Kidney (tissue), 14 donors: ENCODE data around the gene DERL2. TPM values are rescaled to one million over a fixed set of nuclear protein-coding genes. Genes with fewer than 3 reads are reported as not detected.

Source experiments
- DNase-seq, 5 donors: peaks; one replicate each; pipeline ENCODE4 v3.0.0-alpha.2; 2013 to 2020
- FAIRE-seq: peaks from 2 replicates; lab custom pipeline; 2012; peaks lifted over from hg19 to GRCh38; lab: Jason Lieb, UNC
- H3K27ac ChIP-seq, 2 donors: one replicate each; pipeline ENCODE4 v1.7.0; 2013; ENCODE audit warnings: low read depth in 2 of 2, low read length in 2 of 2, inconsistent platforms in 1 of 2
- H3K27me3 ChIP-seq: one replicate; pipeline ENCODE4 v1.7.1; 2013; ENCODE audit warnings: low read length, inconsistent platforms; ENCODE audit not compliant: control insufficient read depth, insufficient read depth
- H3K36me3 ChIP-seq, 3 donors: one replicate each; pipeline versions ENCODE4 v1.7.0 to v1.7.1; 2013; ENCODE audit warnings: low read length in 3 of 3, control low read depth in 1 of 3, inconsistent platforms in 1 of 3; ENCODE audit not compliant: insufficient read depth in 3 of 3, control insufficient read depth in 2 of 3
- H3K4me1 ChIP-seq, 3 donors: one replicate each; pipeline versions ENCODE4 v1.7.0 to v1.7.1; 2013; ENCODE audit warnings: low read length in 3 of 3, inconsistent platforms in 1 of 3, low read depth in 1 of 3; ENCODE audit not compliant: control insufficient read depth in 2 of 3, insufficient read depth in 2 of 3
- H3K4me3 ChIP-seq, 3 donors: one replicate each; pipeline versions ENCODE4 v1.7.0 to v1.8.1; 2013; ENCODE audit warnings: low read length in 3 of 3, control low read depth in 1 of 3, inconsistent platforms in 1 of 3
- H3K9ac ChIP-seq, 3 donors: one replicate each; pipeline versions ENCODE4 v1.7.0 to v1.7.1; 2013; ENCODE audit warnings: low read length in 3 of 3, control low read depth in 1 of 3, inconsistent platforms in 1 of 3
- H3K9me3 ChIP-seq, 3 donors: one replicate each; pipeline versions ENCODE4 v1.7.0 to v1.7.1; 2013; ENCODE audit warnings: low read length in 3 of 3, control low read depth in 1 of 3, inconsistent platforms in 1 of 3; ENCODE audit not compliant: control insufficient read depth in 2 of 3, insufficient read depth in 1 of 3
- CTCF ChIP-seq: IDR thresholded peaks from 3 replicates; pipeline ENCODE4 v1.5.1; 2012; ENCODE audit warnings: mild to moderate bottlenecking, moderate library complexity, borderline replicate concordance; ENCODE audit not compliant: insufficient read depth; ENCODE audit errors: extremely low read depth
- intact Hi-C: fragments of 100-400 bp; cut with DNase I; formaldehyde crosslinking; loops from one replicate; pipeline ENCODE4 v1.11.1; 2022
- polyA plus RNA-seq: library from polyadenylated mRNA; stranded (reverse); fragments of 350-450 nt; fragmentation: Illumina TruSeq; extraction: RNeasy Lipid Tissue Mini Kit (QIAGEN cat#74804); gene quantifications from one replicate; pipeline ENCODE4 v1.2.3, GENCODE V29; 2014; ENCODE audit warnings: low read depth, low replicate concordance; ENCODE audit not compliant: insufficient read depth
- total RNA-seq: library from RNA; stranded (reverse); fragmentation: NEBNext Ultra II Directional; extraction: Animal tissue kit (Norgen Biotek cat#: 25700); gene quantifications from one replicate; pipeline ENCODE4 v1.2.1, GENCODE V29; 2021
- donor health status: control.
- donor health status: control.
- donor health status: control.
- donor health status: control.
- donor health status: control.
- donor health status: DM: yes; HTN: yes; CAD: no.
- donor health status: Normal renal cell carcinoma (clear cell type).

The DERL2 gene
- total and polyA plus RNA-seq, 2 donors from 2014 or later, result 71.5 to 96.0 TPM

GRCh38 chr17:5523249-5523648 lies 37.3 kb upstream of the DERL2 start:
- Histone ChIP-seq H3K9ac (no peak overlapping the region), H3K9me3 (no peaks in the 10 kb centered on the region), H3K27me3 (no peaks in the 10 kb centered on the region), H3K27ac (no peak overlapping the region), H3K36me3 (no peaks in the 10 kb centered on the region), H3K4me1 (peaks cover 0 to 3% (median 0%) of the 10 kb centered on the region in 3 donors), H3K4me3 (no peak overlapping the region)
- DNase-seq (no peak), FAIRE-seq (no peak)
- intact Hi-C loops, result no loop called here
- TF ChIP-seq CTCF, result no peak

- Histone ChIP-seq H3K36me3 (no peaks in the 10 kb centered on the region), H3K27ac (no peak overlapping the region), H3K9ac (no peak overlapping the region), H3K9me3 (no peaks in the 10 kb centered on the region), H3K4me3 (no peak overlapping the region), H3K27me3 (no peaks in the 10 kb centered on the region), H3K4me1 (peaks cover 0 to 2% (median 0%) of the 10 kb centered on the region in 3 donors)
- no peak for TF ChIP-seq CTCF
- FAIRE-seq, result no peak
- intact Hi-C loops, result no loop called here
- DNase-seq, result no peak
Measured at GRCh38 chr17:5522476-5522875, 36.5 kb upstream of the DERL2 start.

- H3K36me3 ChIP-seq, result no peaks in the 10 kb centered on the region
- no peaks in the 10 kb centered on the region for H3K4me1 ChIP-seq
- no peaks in the 10 kb centered on the region for H3K9me3 ChIP-seq
- no peak overlapping the region for H3K27ac ChIP-seq
- no peak overlapping the region for H3K4me3 ChIP-seq
- no peaks in the 10 kb centered on the region for H3K27me3 ChIP-seq
- no peak for TF ChIP-seq CTCF
- intact Hi-C loops, result no loop called here
- H3K9ac ChIP-seq, result no peak overlapping the region
- no peak for FAIRE-seq
- DNase-seq, result no peak
Measured at GRCh38 chr17:5516060-5516792, 30.2 kb upstream of the DERL2 start.
